HG02763 (cell line): ENCODE data around the gene MAN1A1.

ENCODE experiments used
- ATAC-seq: cut with Tn5 transposase; IDR thresholded peaks from one replicate; pipeline ENCODE4 v1.9.1; 2021; ENCODE audit warnings: mild to moderate bottlenecking, moderate library complexity; ENCODE audit not compliant: unreplicated experiment

The MAN1A1 gene

DNA sequence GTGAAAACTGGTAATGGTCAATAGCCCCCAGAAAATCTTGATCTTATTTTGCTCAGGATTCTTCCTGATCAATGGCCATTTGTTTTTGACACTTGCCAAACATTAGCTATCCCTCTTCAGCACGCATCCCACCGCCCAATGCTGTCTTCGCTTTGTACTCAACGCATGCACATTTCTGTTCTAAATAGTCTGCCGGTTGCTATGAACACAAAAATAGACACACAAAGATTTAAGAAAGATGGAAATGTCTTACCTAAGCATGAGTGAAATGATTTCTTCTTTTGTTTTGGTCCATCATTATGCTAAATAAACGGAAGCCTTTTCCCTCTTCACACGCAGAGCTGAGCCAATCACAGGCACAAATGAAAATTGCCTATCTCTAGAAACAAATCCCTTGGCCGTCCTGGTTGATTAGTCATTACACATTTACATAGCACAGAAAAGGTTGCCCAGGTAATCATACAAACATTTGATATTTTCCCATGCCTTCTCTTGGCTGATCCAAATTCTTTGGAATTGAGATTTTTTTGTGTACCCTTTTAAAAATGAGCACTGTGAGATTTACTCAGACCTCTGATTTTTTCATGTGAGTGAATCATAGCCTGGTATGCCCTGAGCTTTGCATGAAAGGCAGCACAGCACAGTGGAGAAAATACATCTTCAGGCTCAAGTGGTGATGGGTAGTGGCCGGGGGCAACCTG lies 200.6 kb downstream of the MAN1A1 start:
- ATAC-seq, result no peak

DNA sequence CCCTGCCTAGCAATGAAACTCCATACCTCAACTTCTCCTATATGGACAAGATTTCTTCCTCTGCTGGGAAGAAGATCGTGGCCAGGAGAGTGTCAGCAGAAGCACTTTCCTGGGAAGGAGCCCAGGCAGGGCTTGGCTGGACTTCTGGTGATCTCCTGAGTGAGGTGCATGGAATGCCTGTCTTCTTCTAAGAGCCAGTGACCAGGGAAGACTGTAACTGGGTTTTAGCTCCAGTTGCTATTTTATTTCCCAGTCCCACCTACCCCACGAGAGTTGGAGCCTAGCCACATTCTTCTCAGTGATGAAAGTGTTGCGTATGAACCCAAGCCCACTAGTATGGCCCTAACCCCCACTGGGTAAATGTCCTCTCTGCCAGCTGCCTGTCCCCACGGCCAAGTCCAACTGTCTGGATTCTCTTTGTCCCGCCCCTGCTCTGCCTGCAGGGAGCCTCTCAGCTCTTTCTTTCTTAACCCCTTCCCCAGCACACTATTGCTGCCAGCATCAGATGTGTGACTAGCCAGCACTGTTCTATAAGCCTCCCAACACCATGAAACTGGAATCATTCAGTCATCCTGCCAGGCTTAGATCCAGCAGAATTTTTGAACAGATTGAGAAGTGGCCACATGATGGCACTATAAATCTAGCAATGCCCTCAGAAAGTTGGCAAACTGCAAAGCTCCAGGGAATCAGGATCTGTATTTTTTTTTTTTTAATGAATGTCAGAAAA lies 201.3 kb downstream of the MAN1A1 start:
- ATAC-seq, result no peak

DNA sequence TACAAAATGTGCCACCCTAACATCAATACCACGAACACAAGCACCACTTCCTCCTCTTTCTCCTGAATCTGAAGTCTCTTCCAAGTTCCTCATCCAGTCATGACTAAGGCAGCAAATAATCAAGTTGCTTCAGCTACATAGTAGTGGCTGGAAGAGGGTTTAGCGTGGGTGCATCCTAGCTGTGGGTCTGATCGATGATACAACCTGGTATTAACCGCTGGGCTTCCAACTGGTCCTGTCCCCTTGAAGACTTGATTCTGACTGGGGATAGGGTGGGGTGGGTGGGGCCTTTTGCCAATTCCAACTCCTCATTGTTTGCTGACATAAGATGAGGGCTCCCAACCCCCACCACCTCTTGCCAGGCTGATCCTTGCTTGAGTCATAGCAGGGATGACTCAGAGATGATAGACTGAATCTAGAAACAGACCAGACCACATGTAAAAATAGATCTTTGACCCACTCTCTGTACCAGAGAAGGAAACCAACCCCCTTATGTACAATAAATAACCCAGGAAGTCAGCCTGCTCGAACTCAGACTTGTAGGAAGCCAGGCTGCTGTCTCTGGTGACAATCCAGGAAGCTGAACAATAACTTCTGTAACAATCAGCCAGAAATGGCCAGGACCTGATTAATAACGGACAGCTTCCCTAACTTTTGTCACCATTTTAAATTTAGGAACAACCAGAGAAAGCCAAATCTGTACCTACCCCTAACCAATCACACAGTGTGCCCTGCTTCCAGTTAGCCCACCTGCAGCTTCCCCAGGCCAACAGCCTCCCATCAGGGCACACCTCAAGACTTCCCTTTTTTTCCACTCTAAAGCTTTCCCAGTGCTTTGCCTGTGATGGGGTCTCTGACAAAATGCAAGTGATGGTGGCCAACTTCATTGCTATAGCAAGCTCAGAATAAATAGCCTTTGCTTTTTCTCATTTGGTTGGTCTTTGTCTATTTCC lies 202.2 kb downstream of the MAN1A1 start:
- ATAC-seq, result peak; percentile 97

DNA sequence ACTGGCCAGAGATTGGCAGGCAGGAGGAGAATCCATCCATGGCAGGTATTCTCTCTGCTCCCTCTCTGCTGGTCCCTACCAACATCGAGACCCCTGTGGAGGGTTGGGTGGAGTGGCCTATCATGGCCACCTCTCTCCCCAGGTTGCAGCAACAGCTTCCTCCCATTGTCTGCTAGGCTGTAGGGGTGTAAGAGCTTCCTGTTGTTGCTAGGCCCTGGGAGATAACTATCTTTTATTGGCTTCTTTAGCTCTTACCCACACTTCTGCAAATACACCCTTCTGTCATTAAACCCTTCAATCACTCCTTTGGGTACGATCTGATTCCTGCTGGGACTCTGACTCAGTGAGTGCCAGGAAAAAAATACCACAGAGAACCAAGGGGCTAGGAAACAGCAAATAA lies 204.4 kb downstream of the MAN1A1 start:
- no peak for ATAC-seq

DNA sequence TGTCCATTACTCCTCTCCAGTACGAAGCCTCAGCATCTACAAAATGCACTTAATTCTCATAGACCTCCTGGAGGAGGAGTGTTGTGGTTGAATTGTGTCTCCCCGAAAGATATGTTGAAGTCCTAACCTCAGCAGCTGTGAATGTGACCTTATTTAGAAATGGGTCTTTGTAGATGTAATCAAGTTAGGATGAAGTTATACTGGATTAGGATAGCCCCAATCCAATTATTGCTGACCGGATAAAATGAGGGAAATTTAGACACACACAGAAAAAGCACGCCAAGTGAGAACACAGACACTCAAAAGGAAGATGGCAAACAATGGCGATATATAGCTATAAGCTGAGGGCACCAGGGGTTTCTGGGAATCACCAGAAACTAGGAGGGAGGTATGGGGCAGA lies 206.9 kb downstream of the MAN1A1 start:
- ATAC-seq, result no peak

DNA sequence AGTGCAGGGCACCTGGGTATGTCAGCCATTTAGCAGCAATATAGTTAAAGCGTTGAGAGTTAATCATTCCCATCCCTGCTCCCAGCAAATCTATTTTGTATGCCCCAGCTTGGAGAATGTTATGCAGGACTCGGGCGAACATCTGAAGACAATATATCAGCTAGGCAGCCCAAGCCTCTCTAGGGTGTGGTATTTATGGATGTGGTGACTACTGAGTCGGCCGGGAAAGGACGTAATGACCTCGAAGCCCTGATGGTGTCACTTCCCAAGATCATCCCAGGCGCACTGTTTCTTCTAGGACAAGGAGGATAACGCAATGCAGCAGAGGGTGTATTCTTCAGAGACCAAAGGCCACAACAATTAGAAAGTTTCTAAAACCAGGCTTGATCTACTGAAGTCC lies 207.5 kb downstream of the MAN1A1 start:
- no peak for ATAC-seq

DNA sequence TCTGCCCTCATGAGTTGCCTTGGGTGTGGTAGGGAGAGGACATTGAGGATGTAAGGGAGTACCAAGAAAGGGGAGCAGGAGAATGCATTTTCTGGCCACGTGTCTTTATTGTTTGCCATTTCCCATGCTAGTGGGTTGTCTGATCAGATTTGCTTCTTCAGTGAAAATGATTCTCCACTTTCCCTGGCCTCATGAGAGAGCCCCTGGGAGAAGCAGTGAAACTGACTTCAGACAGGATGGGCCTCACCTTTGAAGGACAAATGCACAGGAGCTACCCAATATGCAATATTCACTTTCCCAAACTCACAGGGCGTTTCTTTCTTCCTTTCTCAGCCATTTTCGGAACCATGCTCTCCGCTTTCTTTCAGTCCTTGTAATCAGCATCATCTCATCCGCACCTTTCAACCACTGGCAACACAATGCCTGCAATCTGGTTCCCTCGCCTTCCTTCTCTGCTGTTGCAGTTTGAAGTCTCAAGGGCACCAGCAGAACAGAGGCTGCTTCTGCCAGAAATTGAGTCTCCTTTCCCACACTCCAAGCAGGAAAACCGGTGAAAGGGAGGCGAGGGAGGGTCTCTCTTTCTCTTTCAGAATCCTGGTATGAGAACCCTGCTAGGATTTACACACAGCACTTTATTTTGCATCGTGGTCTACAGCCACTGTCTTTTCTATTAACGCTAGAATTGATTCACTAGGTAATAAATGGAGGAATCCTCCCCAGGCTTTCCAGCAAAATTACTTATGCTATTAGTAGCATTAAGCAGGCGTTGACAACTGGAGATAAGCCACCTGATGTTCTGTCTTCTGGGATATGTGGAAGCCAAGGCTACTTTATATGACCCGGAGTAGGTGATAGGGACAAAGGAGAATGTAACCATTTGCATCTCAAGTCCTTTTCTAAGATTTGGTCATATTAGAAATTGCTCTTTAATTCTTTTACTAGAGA lies 209.1 kb downstream of the MAN1A1 start:
- ATAC-seq, result no peak

DNA sequence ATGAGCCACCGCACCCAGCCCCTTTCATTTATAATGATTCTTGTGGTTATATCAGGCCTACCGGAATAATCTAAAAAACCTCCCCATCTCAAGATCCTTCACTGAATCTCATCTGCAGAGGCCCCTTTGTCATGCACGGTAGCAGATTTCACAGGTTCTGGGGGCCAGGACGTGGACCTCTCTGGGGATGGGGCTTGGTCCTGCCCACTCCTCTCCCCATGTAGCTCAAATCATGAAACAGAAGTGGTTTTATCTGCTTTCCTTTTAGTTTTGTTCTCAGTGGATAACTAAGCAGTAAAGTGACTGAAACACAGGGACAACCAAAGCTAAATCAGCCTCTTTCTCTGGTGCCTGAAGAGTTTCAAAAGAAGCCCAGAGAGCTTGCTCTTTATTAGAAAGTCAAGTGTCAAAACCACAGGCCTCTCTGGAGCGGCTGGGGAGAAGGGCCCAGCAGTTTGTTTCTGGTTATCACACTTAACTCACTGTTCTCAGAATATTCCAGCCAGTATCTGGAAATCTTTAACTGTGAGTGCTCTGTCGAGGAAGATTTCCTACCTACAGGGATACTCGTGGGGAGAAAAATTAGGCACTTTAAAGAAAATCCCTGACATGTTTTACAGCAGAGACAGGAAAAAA lies 210.5 kb downstream of the MAN1A1 start:
- peak; percentile 78 for ATAC-seq

DNA sequence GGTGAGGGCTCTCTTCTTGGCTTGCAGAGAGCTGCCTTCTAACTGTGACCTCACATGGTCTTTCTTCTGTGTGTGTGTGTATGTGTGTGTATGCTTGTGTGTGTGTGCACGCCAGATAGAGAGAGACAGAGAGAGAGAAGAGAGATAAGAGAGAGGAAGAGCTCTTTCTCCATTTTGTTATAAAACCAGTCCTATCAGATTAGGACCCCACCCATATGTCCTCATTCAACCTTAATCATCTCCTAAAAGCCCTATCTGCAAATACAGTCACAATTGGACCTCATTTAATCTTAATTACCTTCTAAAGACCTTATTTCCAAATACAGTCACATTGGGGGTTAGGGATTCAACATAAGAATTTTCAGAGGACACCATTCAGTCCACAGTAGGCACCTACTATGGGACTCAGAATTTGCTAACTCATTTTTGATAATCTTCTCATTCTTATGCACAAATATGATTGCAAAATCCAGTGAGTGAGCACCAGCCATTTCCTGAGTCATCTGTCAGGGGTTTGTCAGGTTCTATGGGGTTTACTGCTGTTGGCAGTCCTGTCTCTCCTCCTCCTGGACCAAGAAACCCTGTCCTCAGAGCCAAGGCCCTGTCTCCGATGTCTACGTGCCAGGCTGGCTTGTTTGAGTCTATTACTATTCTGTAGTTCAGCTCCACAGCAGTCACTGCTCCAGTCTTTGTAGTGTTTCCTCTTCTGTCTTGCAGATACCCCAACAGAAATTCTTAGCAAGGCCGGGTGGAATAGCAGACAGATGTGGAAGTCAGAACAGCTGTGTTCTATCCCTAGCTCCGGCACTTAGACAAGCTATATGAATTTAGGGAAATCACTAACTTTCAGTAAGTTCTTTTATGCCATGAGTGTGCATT lies 212.1 kb downstream of the MAN1A1 start:
- ATAC-seq, result no peak

DNA sequence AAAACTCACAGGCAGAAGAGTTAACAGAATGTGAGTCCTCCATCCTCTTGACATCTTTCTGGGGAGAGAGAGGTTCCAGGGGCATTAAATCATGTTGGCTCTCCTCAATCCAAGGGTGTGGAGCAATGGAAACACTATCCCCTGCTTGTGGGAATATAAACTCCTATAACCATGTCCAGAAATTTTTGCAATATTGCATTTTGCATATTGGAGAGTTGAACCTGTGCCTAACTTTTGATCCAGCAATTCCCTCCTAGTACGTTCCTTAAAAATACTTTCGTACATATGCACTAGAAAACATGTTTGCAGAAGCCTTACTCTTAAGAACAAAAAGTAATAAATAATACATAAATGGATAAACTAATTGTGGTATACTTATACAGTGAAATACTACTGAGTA lies 214.8 kb downstream of the MAN1A1 start:
- ATAC-seq, result no peak

DNA sequence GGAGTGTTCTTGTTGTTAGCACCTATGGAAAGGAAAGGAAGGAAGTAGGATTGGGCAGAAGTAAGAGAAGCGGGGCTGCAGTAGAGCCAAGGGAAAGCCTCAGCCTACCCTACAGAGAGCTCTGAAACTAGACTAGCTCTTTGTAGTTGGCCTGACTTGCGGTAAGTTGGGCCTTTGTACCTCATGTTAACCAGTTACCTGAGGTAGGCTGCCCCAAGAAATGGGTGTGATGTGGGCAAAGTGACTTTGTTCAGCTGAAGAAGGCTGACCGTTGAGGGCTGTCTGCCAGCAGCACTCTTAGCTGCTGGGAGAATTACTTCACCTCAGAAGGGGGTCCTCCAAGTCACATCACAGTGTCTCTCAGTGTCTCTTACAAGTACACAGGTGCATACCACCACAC lies 216.2 kb downstream of the MAN1A1 start:
- no peak for ATAC-seq

DNA sequence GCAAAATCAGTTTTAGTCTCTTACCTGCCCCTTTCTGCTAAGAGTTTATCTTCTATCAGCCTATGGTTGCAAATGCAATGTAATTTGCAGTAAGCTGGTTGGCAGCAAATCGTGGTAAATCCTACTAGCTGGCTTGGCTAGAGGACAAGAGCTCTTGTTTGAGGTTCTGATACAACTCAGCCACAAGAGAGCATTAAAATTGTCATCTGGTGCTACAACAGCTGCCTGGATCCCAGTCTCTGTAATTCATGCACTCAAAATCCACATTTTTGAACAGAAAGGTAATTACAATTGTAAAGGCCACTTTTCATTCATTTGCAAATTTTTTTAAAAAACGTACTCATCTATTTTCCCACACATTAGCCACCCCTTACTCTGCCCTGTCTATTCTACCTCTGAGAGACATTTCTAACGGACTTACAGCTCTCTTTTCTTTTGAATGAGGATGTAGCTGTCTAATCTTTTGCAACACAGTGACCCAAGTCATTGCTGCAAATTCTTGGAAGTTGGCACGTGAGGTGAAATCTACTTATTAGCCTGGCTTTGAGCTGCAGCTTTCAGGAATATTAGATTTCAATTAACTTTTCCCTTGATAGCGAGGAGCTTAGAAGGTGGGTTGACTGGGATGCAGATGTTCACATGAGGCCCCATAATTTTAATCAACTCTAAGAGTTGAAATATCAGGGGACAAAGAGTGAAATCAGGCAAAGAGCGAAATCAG lies 217.1 kb downstream of the MAN1A1 start:
- no peak for ATAC-seq

DNA sequence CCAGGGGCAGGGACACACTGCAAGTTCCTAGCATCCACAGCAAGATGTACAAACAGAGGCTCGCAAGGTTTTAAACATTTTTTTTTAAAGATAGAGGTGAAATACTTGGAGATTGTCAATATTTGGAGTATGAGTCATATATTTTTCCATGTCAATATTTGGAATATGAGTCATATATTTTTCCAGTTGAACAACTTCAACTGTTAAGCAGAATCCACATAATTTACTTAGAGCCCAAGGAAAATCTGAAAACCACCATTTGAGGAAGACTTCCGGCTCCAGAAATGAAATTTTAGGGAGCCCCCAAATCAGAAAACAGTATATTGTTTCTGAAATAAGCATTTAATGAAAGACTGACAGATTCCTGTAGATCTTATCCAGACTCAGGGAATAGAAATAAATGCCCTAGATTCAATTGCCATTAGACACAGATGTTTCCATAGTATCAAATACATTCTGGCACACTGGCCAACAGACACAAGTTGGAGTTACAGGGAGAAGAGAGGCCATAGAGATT lies 219.5 kb downstream of the MAN1A1 start:
- ATAC-seq, result no peak

DNA sequence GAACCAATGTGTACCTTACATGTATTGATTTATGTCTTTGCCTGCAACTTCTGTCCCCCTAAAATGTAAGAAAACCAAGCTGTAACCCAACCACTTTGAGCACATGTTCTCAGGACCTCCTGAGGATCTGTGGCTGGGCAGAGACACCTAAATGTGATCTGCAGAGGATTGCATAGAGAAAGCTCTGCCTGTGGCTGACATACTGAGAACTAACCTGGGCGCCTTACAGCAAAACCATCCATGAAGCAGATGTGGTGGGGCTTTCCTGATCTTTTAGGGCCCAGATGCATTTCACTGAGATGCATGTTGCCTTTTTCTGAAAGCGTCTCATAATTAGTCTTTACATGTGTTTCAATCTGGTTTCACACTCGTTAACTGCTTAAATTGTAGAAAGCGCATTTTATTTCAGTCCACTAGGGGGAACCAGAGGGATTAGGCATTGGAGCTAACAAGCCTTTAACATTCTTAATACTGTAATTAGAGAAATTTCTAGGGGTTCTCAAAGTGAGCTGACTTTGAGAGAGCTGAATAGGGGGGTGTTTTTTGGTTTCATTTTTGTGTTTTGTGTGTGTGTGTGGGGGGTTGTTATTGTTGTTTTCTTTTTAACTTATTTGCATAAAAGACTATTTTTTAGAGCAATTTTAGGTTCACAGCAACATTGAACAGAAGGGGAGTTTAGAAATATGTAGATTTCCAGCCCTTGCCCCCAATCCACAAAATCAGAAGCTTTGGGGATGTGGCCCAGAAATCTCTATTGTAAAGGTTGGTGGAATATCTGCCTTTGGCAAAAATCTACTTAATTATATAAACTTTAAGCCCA lies 220.2 kb downstream of the MAN1A1 start:
- ATAC-seq, result peak; percentile 66

DNA sequence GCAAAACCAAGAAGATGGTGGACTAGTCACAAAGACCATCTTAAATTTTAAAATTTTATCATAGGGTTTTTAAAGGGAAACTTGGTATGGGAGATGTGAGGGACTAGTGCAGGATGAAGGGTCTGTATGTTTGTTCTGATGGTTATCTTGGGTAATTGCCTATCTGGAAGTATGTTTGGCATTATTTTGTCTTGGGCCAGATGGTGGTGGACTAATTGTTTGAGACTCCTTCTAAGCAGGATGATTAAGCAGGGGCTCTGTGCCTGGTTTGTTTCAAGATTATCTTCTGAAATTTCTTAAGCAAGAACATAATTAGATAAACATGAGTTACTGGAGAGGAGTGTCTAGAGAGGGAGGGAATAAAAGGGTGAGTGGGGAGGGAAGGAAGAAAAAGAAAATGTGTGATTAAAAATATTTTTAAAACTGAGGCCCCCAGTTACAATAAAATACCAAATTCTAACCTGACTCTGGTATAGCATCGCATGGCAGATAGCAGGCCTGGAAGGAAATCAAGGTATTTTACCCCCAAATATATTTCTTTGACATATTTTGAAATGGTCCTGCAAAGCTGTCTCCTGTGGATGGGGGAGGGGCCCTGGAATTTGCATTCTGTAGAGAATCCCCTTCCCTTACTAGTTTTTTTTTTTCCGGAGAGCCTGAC lies 221.2 kb downstream of the MAN1A1 start:
- ATAC-seq, result no peak

DNA sequence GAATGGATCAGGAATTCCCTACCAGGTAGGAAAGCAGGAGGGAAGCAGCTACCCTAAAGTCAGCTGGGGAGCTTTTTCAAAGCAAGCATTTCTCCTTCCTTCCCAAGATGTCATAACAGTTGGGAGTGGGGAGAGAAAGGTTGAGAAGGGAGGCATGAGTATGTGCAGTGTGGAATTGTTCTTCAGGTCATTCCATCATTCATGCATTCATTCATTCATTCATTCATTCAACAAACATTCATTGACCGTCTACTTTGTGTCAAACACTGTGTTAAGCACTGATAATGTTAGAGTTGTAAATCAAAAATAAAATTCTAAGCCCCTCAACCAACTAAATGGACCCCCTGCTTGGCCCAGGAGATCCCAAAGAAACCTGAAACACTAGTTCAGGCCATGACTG lies 221.9 kb downstream of the MAN1A1 start:
- ATAC-seq, result no peak
